HepG2 (cell line): ENCODE results near the gene F7. TPM values are rescaled to one million over a fixed set of nuclear protein-coding genes. Genes with fewer than 3 reads are reported as not detected.

ENCODE experiments used
- ATAC-seq: fragments of 200-7000 bp; cut with Tn5 transposase; 3 replicates; pipeline ENCODE4 v1.9.1; 2020; ENCODE audit warnings: mild to moderate bottlenecking, moderate library complexity
- BruUV-seq: library from RNA; stranded (reverse); fragments of 400-500 nt; replicated peaks from 2 replicates; lab custom pipeline; 2021; lab: Mats Ljungman, UMichigan
- CTCF ChIA-PET: fragments of 300-600 bp; formaldehyde crosslinking; extraction: SDS; loops from one replicate; lab custom pipeline; 2021; ENCODE audit warnings: low total read pairs, inconsistent platforms, low intra/inter-chr PET ratio; lab: Yijun Ruan, JAX
- POLR2A ChIA-PET: fragments of 350-600 bp; sonication (Branson Sonifier 250); formaldehyde crosslinking; loops from one replicate; lab custom pipeline; 2020; ENCODE audit warnings: antibody characterized with exemption, inconsistent platforms; lab: Yijun Ruan, JAX
- DNase-seq: peaks from one replicate; pipeline ENCODE4 v3.0.0-alpha.2; 2015; ENCODE audit warnings: low spot score
- FAIRE-seq: peaks from 3 replicates; lab custom pipeline; 2011; peaks lifted over from hg19 to GRCh38; lab: Jason Lieb, UNC
- H2AFZ ChIP-seq: one replicate; pipeline ENCODE4 v1.6.1; 2011; ENCODE audit warnings: low read length, inconsistent platforms
- H3K27ac ChIP-seq: fragments of 300-600 bp; 3 replicates; pipeline ENCODE4 v1.8.0; 2011; ENCODE audit warnings: mixed run types, mild to moderate bottlenecking, mixed read lengths, low read length, inconsistent platforms; ENCODE audit not compliant: insufficient read depth; ENCODE audit errors: extremely low read length
- H3K27me3 ChIP-seq, 2 experiments: fragments of 200-600 bp in 1 of 2; 2 replicates in 1 of 2; 3 replicates in 1 of 2; pipeline versions ENCODE4 v1.6.0 to v1.8.0; 2011; ENCODE audit warnings: low read length in 2 of 2, mild to moderate bottlenecking in 2 of 2, moderate library complexity in 2 of 2, inconsistent platforms in 1 of 2; ENCODE audit not compliant: insufficient read depth in 2 of 2, control insufficient read depth in 1 of 2
- H3K36me3 ChIP-seq, 2 experiments: fragments of 200-600 bp in 1 of 2; replicated peaks in 1 of 2; 2 replicates in 1 of 2; 3 replicates in 1 of 2; pipeline versions ENCODE4 v1.5.1 to v1.8.0; 2011; ENCODE audit warnings: low read length in 2 of 2, inconsistent platforms in 1 of 2; ENCODE audit not compliant: insufficient read depth in 2 of 2, control insufficient read depth in 1 of 2
- H3K4me1 ChIP-seq: 2 replicates; pipeline ENCODE4 v1.5.1; 2012; ENCODE audit warnings: low read length, inconsistent platforms; ENCODE audit not compliant: insufficient read depth
- H3K4me2 ChIP-seq: 2 replicates; pipeline ENCODE4 v1.6.0; 2011; ENCODE audit warnings: low read depth, low read length, inconsistent platforms
- H3K4me3 ChIP-seq, 3 experiments: fragments of 200-600 bp in 1 of 3; sonication (generic), shearing (Covaris generic) in 1 of 3; replicated peaks in 1 of 3; 2 replicates each; pipeline ENCODE4 v1.5.1; 2011 to 2016; ENCODE audit warnings: low read length in 3 of 3, inconsistent platforms in 2 of 3, low read depth in 2 of 3, mild to moderate bottlenecking in 2 of 3, control low read depth in 1 of 3, mixed read lengths in 1 of 3; ENCODE audit not compliant: insufficient read depth in 1 of 3
- H3K79me2 ChIP-seq: one replicate; pipeline ENCODE4 v1.6.1; 2011; ENCODE audit warnings: low read length, inconsistent platforms; ENCODE audit not compliant: insufficient read depth
- H3K9ac ChIP-seq: 2 replicates; pipeline ENCODE4 v1.6.0; 2011; ENCODE audit warnings: mild to moderate bottlenecking, low read depth, low read length, inconsistent platforms; ENCODE audit not compliant: insufficient read depth
- H3K9me3 ChIP-seq: 2 replicates; pipeline ENCODE4 v1.5.1; 2012; ENCODE audit warnings: mild to moderate bottlenecking, low read length
- H4K20me1 ChIP-seq: 2 replicates; pipeline ENCODE4 v1.6.0; 2011; ENCODE audit warnings: inconsistent platforms, mild to moderate bottlenecking, low read length, moderate library complexity; ENCODE audit not compliant: insufficient read depth
- ATF1 ChIP-seq: IDR thresholded peaks from 2 replicates; pipeline ENCODE4 v1.6.1; 2016; ENCODE audit warnings: mild to moderate bottlenecking, control low read depth
- ATF5 ChIP-seq: sonication (generic); formaldehyde crosslinking; IDR thresholded peaks from 2 replicates; pipeline ENCODE4 v1.4.0; 2020; ENCODE audit warnings: mild to moderate bottlenecking, low read depth, missing genetic modification reagents
- DZIP1 ChIP-seq: sonication (generic); formaldehyde crosslinking; IDR thresholded peaks from 2 replicates; pipeline ENCODE4 v1.5.0; 2020; ENCODE audit warnings: mild to moderate bottlenecking, missing genetic modification reagents
- FIP1L1 ChIP-seq: fragments of 200-400 bp; formaldehyde crosslinking; IDR thresholded peaks from 2 replicates; pipeline ENCODE4 v1.6.1; 2018; ENCODE audit warnings: low read depth, mild to moderate bottlenecking, low read length, moderate library complexity, borderline replicate concordance; ENCODE audit not compliant: insufficient read depth
- LBX2 ChIP-seq: sonication (generic); formaldehyde crosslinking; IDR thresholded peaks from 2 replicates; pipeline ENCODE4 v1.5.0; 2020; ENCODE audit warnings: missing genetic modification reagents, mild to moderate bottlenecking, borderline replicate concordance
- MED8 ChIP-seq: sonication (generic); formaldehyde crosslinking; IDR thresholded peaks from 2 replicates; pipeline ENCODE4 v1.8.1; 2023; ENCODE audit warnings: mild to moderate bottlenecking, missing genetic modification reagents; ENCODE audit not compliant: insufficient replicate concordance
- RBFOX2 ChIP-seq: fragments of 200-400 bp; formaldehyde crosslinking; IDR thresholded peaks from 2 replicates; pipeline ENCODE4 v1.6.1; 2017; ENCODE audit warnings: low read depth, mild to moderate bottlenecking, low read length
- TCF12 ChIP-seq, 2 experiments: fragments of 450-650 bp in 1 of 2; sonication (generic) in 1 of 2; formaldehyde crosslinking in 1 of 2; IDR thresholded peaks; 2 replicates each; pipeline versions ENCODE4 v1.6.1 to v1.8.0; 2017 to 2022; ENCODE audit warnings: antibody characterized with exemption in 1 of 2, mild to moderate bottlenecking in 1 of 2, missing genetic modification reagents in 1 of 2, moderate library complexity in 1 of 2
- ZNF639 ChIP-seq: conservative IDR thresholded peaks from 2 replicates; pipeline ENCODE4 v1.6.1; 2018; ENCODE audit warnings: missing genetic modification reagents
- ZNF710 ChIP-seq: sonication (generic); formaldehyde crosslinking; IDR thresholded peaks from 2 replicates; pipeline ENCODE4 v1.5.0; 2020; ENCODE audit warnings: mild to moderate bottlenecking, missing genetic modification reagents, borderline replicate concordance
- WGBS: methylation state at CpG from one replicate; pipeline ENCODE4 v1.1.6; 2017; ENCODE audit warnings: low lambda C conversion rate; 5-methylcytosine and 5-hydroxymethylcytosine counted together
- in situ Hi-C: cut with HindIII; loops from 2 replicates; pipeline ENCODE4 v1.10.0; 2017; ENCODE audit warnings: low pct_unique_long_range_greater_than_20kb; ENCODE audit not compliant: extremely low pct_ligation_motif_present
- intact Hi-C: fragments of 100-400 bp; cut with micrococcal nuclease; formaldehyde crosslinking; loops from one replicate; pipeline ENCODE4 v1.10.0; 2022; ENCODE audit not compliant: unreplicated experiment
- polyA plus RNA-seq, 8 experiments: library from polyadenylated mRNA; depleted of rRNA in 3 of 8; stranded (reverse) in 7 of 8; unstranded in 1 of 8; fragments of >200 nt; fragmentation: Illumina TruSeq in 4 of 8; extraction: Trizol in 4 of 8; gene quantifications; 2 replicates each; pipeline versions ENCODE4 v1.2.1 to v1.2.3, GENCODE V29; 2011 to 2016; ENCODE audit warnings: low read depth in 4 of 8, missing spikeins in 1 of 8, mixed read lengths in 1 of 8; ENCODE audit not compliant: insufficient read depth in 1 of 8
- total RNA-seq, 5 experiments: library from RNA; depleted of rRNA; stranded (reverse); fragments of >200 nt; fragmentation: Illumina TruSeq; extraction: Trizol; gene quantifications; 2 replicates each; pipeline ENCODE4 v1.2.3, GENCODE V29; 2016; ENCODE audit warnings: low read depth in 1 of 5

The F7 gene
- total and polyA plus RNA-seq, 2 of the 13 experiments (the other 11 are each of a cell fraction or from before 2014, with no cell fraction given), result 12.6 to 26.5 TPM

- Histone ChIP-seq H3K4me3 (no peak overlapping the region), H3K36me3 (peaks cover 2 to 22% of the 10 kb centered on the region in 2 experiments; a peak in 4 of 5 replicates), H3K4me1 (peaks cover 21% of the 10 kb centered on the region; the same call in 1 of the 2 replicates), H3K27me3 (no peaks in the 10 kb centered on the region), H3K4me2 (no peak overlapping the region), H2AFZ (no peak overlapping the region), H3K9me3 (no peaks in the 10 kb centered on the region), H4K20me1 (no peaks in the 10 kb centered on the region; the same call in none of the 2 replicates), H3K9ac (no peak overlapping the region), H3K79me2 (peaks cover 2% of the 10 kb centered on the region), H3K27ac (no peak overlapping the region)
- BruUV-seq, result no TSS peak
- ChIA-PET POLR2A (no interaction called here), CTCF (no interaction called here)
- in situ Hi-C loops, result no loop called here
- ATAC-seq (no peak), DNase-seq (no peak), FAIRE-seq (no peak)
- 97% methylated on average over 41 of the region's 60 CpGs for WGBS
- intact Hi-C loops, result no loop called here
- no peak for TF ChIP-seq TCF12 (IDR thresholded peaks at IDR 0.05)
- TF ChIP-seq TCF12 (CRISPR knock-in tag; IDR thresholded peaks at IDR 0.05), result no peak
- peak; percentile 68 for TF ChIP-seq RBFOX2
- TF ChIP-seq FIP1L1, result no peak
- TF ChIP-seq ATF5, result no peak
- TF ChIP-seq ZNF710 (CRISPR knock-in tag), result no peak
- no peak for TF ChIP-seq MED8 (CRISPR knock-in tag)
- no peak for TF ChIP-seq ATF1 (CRISPR knock-in tag)
- no peak for TF ChIP-seq DZIP1 (CRISPR knock-in tag)
- no peak for TF ChIP-seq ZNF639 (CRISPR knock-in tag)
- TF ChIP-seq LBX2, result no peak
These were observed 24.5 kb downstream of the F7 start for GRCh38 chr13:113129921-113130750.
